GM04503 (cell line): ENCODE data around the gene TUSC1.
"Not testable (repeated sequence)": the region's sequence is repeated elsewhere in the genome, so short reads cannot be mapped to it uniquely, and the experiment has no call there.

Experiments
- DNase-seq: peaks from one replicate; pipeline ENCODE4 v3.0.0-alpha.2; 2012; ENCODE audit warnings: low read depth

Gene TUSC1

DNA sequence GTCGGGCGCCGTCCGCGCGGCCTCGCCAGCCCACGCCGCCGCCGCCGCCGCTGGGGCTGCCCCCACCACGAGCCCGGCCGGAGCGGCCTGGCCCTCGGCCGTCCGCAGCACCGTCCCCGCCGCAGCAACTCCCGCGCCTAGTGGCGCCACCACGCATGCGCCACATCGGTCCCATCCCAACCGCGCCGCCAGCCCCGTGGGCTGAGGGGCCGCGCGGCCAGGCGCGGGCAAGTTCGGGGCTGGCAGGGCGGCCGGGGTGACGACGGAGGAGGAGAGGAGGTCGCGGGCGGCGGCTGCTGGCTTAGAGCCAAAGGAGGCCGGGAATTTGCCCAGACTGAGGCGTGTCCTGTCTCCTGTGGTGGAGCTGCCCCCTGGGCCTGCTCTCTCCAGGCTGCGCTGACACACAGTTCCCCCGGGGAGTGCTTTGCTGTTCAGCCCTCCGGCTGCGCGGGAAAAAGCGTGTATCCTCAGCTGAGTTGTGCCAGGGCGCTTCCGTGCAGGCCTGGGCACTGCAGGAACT lies at the start of gene TUSC1:
Gene TUSC1, minus strand, starts transcription at position 298 of the 520 bp plus-strand sequence. Its CDS starts 132 bp downstream, at position 166.
- DNase-seq: peak; percentile 42

DNA sequence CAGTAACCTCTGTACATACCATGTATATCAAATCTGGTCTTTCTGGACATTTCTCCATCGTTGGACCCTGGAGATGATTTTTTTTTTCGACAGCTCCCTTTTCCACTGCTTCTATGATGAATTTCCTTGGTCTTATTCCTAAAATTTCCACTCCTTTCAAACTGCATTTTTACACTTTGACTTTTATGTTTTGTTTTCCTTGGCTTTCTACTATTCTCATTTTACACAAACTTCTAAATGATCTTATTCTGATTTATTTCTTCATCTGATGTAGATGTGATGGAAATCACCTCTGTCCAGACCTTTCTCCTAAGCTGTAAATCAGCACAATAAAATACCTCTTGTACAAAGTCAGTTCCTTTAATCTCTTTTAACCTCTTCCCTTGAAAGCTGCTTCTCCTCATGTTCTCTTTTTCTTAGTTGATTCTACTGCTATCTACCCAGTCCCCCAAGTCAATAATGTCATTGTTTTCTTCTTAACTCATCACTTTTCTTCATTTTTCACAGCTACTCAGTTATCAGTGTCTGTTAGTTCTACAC lies 48.7 kb upstream of the TUSC1 start:
- no peak for DNase-seq

DNA sequence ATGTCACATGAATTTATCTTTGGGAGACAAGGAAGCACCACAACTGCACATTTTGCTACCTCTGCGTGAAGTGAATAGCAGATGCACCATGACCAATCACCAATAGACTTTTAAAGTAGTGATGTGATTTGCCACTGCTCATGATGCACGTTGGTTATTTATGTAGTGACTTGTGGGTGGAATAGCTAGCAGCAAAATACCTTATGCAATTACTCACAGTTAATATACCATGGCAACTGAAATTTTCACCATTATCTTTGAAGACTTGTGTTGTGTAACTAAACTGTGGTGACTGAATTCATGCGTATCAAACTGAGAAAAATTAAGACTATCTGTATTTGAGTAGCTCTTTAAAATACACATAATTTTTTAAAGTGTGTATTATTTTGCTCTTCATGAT lies 46.2 kb upstream of the TUSC1 start:
- peak; percentile 4 for DNase-seq

DNA sequence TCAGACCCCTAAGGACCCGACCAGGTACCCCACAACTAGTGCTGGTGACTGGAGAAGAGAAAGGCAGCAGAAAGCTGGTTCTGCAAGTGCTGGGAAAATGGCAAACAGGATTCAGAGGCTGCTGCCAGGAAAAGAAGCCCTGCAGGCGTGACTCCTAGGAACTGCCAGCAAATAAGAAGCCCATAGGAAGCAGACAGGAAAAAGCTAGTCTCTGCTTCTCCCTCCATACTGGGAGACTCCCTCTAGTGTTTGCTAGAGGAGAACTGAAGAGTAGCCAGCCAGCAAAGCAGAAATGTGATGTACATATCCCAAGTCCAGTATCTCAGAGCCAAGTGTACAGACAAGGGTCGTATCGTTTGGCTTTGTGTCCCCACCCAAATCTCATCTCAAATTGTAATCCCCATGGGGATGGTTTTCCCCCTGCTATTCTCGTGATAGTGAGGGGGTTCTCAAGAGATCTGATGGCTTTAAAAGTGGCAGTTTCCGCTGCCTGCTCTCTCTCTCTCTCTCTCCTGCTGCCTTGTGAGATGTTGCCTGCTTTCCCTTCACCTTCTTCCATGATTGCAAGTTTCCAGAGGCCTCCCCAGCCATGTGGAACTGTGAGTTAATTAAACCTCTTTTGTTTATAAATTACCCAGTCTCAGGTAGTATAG lies 38.1 kb upstream of the TUSC1 start:
- peak; percentile 23 for DNase-seq

DNA sequence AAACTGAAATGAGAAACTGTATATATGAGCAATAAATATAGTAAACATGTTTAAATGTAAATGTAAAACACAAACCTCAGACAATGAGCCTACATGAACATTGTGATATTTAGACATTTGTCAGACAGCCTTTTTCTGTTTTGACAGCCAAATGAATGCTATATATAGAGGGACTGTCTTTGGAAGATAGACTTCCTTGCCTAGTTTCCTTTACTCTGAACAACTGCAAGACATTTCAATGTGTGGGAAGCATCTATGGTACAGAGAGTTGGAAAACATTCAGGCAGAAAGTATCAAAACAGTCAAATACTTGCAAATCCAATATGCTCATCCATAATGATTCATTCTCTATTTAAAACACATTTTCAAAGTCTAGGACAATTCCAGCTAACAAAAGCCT lies 31.7 kb upstream of the TUSC1 start:
- DNase-seq: no peak

DNA sequence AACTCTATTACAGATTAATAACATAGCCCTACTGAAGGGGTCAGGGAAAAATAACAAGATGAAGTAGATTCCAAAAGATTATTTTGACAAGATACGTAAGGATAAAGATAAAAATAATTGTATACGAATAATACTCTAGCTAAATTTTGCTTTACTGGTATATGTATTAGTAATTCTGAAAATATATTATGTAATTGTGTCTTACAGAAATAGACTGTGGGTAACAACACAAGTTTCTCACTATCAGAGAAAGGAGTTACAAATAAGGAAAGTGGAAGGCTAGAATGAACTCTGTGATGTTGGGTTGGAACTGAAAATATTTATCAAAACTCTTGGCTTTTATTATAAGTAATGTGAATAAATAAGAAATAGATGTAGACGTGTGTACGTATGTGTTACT lies 26.6 kb upstream of the TUSC1 start:
- no peak for DNase-seq

DNA sequence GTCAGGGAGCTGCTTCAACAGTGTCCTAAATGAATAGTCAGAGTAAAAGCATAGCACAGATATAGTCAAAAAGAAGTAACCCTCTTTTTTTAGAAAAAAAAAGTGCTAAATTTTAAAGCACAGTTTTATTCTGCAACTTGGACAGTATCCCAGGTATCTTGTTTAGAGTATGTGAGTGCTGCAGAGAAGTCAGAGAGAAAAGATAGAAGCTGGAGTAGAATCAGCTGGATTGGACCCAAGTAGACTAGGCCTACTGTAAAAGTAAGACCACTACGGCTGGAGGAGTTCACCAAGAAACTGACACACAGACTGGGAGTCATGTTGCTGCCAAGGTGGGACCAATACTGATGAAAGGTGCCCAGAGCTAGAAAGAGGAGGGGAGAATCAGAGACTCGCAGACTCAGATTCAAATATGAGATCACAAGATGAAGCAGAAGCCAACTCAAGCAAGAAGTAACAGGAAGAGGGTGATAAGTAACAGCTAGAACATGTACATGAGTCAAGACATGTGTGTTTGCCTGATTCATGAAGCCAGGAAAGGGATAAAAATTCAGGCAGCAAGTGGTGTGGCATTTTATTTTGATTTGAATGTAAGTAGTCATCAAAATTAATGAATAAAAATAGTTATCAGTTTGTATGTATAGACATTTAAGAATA lies 25.6 kb upstream of the TUSC1 start:
- no peak for DNase-seq

DNA sequence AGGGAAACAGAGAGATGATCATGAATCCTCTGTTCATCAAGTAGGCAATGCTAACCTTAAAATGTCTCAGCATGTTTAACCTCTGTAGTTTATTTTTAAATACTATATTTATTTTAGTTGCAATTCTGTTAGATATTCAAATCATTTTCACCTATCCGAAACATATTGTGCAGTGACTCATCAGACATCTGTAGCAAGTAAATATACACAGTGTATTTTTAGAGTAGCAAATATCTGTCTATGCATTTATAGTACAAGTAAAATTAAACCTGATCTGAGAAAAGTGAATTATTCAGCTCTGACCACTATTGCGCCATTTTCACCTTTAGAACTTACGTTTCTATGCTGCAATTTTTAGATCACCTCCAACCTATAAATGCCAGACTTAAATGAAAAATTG lies 24.3 kb upstream of the TUSC1 start:
- no peak for DNase-seq

DNA sequence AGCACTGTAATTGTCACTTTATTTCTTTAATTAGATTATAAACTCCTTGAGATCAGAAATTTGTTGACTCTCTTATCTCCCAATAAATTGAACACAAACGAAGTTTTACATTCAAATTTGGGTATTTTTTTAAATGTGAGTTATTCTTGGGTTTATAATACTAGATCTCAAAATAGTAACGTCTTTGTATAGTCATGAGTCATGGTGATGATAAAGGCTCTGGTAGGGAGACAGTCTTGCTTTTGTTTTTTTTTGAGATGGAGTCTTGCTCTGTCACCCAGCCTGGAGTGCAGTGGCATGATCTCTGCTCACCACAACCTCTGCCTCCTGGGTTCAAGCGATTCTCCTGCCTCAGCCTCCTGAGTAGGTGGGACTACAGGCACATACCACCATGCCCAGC lies 22.7 kb upstream of the TUSC1 start:
- DNase-seq: not testable (repeated sequence)

DNA sequence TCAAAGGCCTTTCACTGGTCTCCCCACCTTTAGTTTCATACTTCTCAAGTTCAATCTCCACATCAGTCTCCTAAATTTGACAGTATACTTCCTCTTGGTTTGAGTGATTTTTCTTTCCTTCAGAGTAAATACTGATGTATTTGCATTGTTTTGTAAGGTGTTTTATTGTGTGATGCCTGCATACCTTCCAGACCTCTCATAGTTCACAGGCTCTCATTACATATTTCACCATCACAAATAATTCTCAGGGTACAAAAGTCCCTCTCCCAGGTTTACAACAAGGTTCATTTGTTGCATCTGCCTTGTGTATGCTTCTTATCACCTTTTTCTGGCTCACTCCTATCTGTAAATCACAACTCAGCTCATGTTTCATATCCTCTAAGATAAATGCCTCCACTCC lies 22.2 kb upstream of the TUSC1 start:
- DNase-seq: no peak

DNA sequence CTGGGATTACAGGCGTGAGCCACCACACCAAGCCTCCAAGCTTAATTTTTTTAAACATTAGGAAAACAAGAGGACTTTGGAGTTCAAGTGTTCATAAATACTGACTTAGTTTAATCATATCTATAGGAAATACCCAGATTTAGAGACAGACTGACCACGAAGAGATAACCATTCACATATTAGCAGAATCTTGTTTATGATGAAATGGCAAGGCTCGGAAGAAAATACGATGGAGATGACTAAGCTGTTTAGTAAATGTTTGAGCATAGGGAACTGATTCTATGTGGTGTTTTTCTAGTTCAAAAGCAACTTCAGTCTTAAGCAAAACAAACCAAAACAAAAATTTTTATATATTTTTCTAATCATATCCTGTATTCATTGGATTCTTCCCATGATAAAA lies 13.5 kb upstream of the TUSC1 start:
- no peak for DNase-seq

DNA sequence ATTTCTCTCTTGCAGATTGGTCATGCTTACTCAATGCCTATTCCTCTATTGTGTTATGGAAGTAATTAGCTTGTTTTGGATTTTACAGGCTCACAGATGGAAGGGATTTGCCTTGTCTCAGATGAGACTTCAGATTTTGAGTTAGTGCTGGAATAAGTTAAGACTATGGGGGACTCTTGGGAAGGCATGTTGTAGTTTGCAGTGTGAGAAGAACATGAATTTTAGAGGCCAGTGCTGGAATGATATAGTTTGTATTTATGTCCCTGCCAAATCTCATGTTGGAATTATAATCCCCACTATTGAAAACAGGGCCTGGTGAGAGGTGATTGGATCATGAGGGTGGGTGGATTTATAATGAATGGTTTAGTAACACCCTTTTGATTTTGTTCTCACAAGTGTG lies 6.1 kb upstream of the TUSC1 start:
- no peak for DNase-seq

DNA sequence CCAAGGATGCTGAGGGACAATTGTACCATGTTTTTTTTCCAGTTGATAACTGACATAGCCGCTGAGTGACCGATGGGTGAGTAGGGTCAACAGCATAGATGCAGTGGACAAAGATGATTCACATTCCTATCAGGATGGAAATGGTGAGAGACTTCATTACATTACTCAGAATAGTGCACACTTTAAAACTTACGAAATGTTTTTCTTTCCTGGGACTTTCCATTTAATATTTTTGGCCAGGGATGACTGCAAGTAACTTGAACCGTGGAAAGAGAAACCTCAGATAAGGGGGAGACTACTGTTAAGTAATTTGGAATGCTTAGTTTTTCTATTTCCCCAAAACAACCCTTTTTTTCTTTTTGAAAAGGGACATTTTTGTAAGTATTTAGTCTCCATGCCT lies 3.0 kb upstream of the TUSC1 start:
- peak; percentile 11 for DNase-seq

DNA sequence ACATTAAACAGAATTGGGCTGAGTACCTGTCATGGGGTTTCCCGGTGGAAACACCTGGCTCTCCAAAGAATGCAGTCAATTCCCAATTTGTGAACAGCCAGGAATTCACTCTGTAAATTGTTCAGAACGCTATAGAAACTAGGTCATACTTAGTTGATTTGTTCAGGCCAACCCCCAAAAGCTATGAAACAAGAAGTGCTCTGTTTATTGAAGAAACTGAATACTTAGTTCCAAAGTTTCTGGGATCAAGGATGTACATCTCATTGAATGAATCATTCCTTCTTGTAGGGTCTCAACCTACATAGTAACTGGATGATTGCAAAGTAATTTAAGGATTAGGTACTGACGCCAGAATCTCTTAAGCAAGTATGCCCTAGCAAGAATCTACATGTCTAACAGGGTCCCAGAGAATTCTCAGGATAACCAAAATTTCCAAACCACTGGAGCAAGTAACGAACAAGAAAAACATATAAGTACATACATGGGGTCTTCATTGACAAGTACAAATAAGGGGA lies 659 bp upstream of the TUSC1 start:
- no peak for DNase-seq

DNA sequence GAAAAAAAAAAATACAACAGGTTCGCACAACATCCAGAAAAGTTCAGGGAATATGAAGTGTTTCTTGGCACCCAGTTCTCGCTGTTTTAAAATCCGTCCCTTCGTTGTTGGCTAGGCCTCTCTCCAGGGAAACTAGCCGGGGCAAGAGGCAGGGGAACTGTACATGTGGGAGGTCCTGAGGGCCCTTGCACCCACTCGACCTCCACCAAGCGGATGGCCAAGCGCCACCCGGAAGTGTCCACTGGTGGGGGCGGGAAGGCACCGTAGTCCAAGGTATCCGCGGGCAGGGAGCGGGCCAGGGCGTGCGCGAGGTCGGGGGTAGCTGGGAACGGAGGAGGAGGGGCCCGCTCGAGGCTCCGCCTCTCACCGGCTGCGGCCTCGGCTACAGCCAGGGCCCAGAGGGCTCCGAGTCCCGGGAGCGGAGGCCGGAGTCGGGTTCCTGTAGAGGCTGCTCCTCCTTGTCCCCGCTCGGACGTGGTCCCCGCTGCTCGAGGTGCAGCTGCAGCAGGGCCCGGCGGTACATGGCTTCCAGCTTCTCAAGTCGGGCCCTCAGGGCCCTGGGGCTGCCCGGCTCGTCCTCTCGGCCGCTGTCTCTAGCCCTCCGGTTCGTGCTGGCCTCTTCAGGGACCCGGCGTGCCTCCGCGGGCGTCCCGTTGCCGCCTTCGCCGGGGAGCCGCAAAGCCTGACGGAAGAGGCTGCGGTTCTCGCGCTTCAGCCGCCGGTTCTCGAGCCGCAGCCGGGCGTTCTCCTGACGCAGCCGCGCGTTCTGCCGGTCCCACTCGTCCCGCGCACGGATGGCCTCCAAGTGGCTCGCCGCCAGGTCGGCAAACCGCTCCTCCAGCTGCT lies 720 bp downstream of the TUSC1 start:
- DNase-seq: peak; percentile 30

DNA sequence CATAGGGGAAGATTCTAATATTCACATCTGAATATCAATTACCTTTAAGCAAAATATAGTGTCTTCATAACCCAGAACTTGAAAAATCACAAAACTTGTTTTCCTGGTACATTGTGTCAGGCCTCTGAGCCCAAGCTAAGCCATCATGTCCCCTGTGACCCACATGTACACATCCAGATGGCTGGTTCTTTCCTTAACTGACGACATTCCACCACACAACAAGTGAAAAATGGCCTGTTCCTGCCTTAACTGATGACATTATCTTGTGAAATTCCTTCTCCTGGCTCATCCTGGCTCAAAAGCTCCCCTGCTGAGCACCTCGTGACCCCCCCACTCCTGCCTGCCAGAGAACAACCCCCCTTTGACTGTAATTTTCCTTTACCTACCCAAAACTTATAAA lies 2.4 kb downstream of the TUSC1 start:
- not testable (repeated sequence) for DNase-seq

DNA sequence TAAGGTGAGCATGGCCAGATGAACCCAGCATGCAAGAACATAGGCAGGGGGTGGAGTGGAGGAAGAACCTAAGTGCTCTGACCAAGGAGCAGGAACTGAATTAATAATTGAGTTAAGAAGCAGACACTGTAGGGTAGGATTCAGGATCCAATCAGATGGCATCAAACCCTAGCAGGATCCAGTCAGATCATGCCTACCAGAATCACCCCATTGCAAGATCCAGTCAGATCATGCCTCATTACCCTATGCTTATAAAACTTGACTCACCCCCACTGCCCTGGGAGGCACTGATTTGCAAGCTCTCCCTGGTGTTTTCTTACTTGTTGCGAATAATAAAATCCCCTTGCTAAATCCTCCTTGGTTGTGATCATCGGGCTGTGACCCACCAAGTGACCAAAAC lies 19.7 kb downstream of the TUSC1 start:
- DNase-seq: no peak

DNA sequence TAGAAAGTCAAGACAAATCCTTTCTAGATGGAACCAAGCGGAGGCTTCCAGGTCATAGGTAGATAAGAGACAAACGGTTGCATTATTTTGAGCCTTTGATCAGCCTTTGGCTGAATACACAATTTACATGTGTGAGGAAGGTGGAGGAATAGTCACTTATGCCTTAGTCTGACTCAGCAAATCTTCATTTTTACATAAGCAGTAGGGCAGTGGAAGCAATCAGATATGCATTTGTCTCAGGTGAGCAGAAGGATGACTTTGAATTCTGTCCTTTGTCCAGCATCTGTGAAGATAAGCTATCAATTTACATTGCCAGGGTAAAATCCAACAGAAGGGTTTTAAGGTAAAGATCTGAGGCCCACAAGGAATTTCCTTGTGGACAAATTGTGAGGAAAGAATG lies 23.8 kb downstream of the TUSC1 start:
- DNase-seq: no peak

DNA sequence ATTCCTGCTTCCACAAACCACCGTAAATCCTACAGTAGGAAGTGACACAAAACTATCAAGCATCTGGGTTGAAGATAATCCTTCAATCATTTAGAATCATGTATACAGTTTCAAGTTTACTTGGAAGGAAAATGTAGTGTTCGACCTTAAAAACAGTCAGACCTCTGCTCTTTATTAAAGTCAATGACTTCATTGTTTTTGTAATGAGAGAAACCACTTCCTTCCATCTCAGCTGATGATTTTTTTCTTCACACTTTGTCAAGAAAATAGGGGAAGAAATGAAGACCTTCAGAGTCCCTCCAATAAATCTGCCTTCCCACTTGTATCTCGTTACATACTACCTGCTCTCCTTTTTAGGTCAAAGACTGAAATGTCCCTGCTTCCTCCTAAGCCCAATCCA lies 30.1 kb downstream of the TUSC1 start:
- no peak for DNase-seq

DNA sequence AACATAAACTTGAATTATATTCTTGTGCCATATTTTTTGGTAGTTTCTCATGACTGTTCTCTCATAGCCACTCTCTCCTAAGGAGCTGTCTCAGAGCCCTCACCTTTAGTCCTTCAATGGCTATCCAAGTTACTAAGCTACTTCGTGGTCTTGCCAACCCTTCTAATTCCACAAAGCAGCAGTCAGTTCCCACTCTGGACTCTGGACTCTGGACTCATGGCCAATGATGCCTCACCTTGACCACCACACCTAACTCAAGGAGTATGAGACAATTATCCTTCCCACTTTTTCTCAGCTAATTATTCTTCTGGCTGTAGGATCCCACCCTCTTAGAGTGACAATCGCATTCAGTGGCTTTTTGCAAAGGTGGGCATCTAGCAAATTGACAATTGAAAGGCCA lies 42.2 kb downstream of the TUSC1 start:
- DNase-seq: no peak

DNA sequence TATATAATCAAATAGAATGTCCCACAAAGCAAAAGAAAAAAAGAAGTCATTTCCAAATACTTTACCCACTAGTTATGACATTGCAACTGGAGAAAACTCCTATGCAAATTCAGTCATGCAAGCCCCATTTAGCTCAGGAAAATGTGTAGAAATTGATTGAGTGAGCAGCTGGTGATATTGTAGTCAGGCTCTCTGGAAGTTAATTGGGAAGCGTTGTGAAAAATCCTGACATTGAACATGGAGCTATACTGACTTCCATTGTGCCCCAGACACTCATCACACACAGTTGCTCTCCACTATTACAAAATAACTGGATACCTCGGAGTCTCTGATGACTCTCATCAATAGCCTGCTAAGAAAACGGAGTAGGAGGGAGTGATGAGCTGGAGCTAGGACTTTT lies 49.0 kb downstream of the TUSC1 start:
- no peak for DNase-seq
